DMS53 (cell line): ENCODE data around the gene C19orf44.

Experiments
- DNase-seq: peaks from one replicate; lab custom pipeline; 2025; lab: John Stamatoyannopoulos, UW

C19orf44 gene

GRCh38 chr19:16518061-16518460 lies 21.9 kb downstream of the C19orf44 start:
- no peak for DNase-seq

DNA sequence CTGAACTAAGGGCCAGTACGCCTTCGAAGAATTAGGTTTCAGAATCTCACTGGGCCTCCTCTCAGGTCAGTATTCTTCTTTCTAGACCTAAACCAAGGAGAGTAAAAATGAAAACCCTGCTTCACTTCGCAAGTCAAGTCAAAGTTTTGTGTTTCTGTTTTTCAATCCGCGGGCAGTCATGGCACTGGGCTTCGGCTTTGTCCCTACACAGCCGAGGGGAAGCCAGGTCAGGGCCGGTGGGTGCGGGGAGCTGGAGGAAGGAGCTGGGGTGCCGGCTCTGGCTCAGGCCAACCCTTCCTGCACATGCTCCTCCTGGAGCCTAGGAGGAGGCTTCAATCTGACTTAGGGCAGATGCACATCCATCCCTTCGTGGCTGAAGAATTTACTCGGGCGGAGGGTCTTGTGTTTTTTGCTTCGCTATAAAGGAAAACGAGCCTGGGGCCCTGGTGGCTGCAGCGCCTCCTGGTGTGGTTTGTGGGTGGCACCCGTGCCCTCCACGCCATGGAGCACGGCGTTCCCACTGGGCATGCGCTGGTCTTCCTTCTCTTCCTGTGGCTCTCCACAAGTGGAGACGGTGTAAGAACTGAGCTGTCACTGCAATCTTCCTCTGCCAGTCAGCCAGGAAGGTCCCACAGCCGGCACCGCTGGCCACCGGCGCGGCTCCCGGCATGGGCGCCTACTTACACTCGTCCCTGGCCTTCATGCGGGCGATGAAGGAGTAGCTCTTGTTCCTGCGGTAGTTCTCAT lies 22.5 kb downstream of the C19orf44 start:
- no peak for DNase-seq

GRCh38 chr19:16519230-16519687 lies 23.1 kb downstream of the C19orf44 start:
- no peak for DNase-seq

- no peak for DNase-seq
These were observed 24.1 kb downstream of the C19orf44 start for GRCh38 chr19:16520074-16520973.

DNA sequence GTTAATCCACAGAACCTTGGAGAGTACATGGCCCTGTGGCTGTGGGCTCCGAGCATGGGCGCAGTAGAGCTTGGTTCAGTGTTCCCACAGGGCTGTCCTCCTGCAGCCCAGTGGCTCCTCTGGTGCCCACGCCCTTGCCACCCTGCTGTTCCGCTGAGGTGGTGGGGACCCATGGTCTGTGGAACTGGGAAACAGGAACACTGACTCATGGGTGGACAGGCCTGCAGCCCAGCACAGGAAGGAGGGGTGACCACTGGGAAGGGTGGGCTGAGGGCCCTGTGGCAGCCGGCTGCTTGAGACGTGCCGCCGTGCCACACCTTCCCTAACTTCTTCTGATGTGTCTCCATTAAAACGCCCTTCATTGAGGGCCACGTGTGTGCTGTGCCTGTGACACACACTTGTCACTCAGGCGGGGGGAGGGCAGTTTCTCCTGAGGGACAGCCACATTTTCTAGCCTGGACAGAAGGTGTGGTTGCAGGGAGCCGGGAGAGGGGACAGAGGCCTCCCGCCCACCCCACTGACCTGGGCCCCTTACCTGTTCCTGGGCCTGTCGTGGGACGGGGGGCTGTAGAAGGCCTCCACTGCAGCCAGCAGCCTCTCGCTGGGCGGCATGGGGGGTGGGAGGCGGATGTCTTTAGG lies 24.9 kb downstream of the C19orf44 start:
- DNase-seq = no peak

GRCh38 chr19:16521715-16522289 lies 25.6 kb downstream of the C19orf44 start:
- DNase-seq = no peak

DNA sequence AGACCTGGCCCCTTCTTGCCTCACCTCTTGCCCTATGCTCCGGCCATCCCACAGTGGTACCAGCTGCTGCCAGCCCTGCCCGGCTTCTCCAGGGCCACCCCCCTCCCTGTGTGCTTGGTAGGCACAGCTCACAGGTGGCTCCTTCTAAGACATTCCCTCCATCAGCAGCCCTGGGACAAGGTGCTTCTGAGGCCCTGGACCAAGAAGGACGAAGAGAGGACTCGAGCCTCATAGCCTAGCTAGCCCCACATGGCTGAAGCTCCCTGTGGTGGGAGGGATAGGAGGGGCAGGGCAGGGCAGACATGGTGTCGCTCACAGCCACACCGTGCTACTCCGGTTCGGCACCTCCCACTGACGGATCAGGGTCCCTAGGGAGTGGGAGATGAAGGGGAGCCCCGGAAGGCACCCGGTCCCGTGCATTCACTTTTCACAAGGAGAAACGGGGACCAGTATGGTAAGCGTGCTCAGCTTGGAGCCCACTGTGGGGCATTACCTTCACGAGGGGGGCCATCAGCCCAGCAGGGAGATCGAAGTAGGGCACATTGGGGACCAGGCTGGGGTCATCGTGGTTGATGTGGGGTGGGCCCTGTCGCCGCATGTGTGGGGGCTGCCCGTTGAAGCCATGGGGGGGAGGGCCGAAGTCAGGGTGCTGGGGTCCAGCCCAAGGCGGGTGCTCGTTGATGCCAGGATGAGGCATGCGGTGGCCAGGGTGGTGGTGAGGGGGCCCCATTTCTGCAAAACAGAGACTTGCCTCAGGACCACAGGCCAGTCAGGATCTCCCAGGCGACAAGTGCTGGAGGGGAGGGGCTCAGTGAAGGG lies 26.6 kb downstream of the C19orf44 start:
- DNase-seq = no peak

DNA sequence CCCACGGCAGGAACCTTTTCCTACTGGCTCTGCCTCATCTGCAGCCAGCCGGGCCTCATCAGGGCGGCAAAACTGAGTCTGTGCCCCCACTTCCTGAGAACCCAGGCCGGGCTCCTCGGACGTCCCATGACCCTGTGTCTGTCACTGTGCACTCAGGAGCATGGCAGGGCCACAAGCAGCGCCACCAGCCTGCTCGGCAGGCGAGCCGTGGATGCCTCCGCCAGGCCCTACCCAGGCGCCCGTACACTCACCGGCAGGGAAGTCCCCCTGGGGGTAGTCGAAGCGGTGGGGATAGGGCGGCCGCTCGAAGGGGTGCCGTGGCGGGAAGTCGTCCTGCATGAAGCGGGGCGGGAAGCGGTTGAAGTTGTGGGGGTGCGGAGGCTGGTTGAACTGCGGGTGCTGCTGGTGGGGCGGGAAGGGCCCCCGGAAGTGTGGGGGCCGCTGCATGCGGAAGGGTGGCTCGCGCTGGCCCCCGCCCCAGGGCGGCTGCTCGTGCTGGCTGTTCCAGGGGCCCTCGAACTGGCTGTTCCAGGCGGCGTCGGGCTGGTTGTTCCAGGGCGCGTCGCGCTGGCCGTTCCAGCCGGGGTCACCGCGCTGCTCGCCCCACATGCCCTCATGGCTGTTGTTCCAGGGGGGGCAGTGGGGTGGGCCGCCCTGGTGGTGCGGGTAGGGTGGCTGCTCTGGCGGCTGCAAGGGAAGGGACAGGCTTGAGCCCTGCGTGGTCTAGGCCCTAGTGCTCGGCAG lies 29.0 kb downstream of the C19orf44 start:
- DNase-seq = no peak

DNA sequence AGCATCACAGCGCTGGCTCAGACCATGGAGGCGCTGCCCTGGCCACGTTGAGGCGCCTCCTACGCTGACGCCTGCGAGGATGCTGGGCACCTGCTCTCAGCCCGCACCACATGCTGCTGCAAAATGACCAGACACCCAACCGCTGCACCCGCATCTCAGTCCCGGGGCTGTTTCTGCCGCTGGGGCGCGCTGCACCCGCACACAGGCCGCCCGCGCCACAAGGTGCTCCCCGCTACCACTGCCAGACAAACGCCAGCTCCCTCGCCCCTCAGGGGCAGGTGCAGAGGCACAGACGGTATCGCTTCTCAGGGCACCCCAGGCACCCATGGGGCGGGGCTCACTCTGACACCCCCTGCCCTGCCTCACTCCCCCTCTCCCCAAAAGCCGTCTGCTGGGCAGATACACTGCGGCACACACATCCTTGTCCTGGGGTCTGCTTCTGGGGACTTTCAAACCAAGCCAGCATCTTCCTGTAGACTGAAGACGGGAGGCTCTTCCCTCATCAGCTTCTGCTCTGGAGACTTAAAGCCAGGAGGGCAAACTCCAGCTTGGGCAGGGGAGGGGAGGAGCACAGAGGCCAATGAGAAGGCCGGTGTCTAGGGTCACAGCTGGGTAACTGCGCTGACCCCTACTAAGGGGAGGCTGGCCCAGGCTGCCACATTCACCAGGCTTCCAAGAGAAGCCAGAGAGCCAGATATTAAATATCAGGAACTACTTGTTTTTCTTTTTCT lies 29.7 kb downstream of the C19orf44 start:
- DNase-seq = no peak

DNA sequence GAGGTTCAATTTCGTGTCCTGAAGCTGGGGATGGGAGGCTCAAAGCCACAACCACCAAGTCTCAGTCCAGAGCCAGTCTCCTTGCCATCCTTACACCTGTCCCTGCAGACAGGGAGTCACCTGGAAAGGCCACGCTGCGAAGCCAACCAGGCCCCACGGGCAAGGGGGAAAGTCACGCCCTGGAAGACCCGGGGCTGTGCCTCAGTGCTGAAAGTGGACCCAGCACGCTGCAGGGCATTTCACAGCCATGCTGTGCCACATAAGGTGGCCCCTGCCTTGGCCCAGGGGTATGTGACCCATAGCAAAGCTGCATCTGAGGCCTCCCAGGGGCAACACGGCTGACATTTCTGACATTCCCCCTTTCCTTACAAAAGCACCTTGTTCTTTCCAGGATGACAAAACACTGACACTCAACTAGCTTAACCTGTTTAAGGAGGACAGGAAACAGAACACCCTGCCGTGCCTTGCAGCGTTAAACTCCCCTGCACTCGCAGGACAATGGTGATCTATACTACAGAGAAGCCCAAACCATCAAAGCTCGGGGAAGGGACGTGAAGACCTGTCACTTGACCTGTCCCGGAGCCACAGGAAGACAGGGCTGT lies 31.2 kb downstream of the C19orf44 start:
- DNase-seq = no peak

DNA sequence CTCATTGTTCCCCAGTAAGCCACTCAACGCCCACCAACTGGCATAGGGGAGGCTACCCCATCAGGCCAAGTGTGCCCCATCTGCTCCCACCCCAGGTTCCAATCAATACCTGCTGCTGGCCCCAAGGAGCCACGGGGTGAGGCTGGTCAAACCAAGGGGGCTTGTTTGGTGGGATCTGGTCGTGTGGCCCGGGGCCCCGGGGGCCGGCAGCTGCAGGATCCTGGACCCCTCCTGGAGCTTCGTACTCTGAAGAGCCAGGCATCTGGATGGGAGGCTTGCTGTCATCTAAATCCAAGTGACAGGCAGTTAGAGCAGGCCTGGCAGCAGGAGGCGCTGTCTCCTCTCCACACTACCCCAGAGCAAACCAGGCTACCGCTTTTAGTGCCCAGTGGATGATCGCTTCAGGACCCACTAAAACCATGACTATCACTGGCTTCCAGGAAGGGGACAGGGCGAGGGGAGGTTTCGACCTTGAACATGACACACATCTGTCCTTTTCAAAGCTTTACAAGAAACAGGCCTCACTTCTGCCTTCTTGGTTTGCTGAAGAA lies 31.9 kb downstream of the C19orf44 start:
- peak; percentile 26 for DNase-seq

DNA sequence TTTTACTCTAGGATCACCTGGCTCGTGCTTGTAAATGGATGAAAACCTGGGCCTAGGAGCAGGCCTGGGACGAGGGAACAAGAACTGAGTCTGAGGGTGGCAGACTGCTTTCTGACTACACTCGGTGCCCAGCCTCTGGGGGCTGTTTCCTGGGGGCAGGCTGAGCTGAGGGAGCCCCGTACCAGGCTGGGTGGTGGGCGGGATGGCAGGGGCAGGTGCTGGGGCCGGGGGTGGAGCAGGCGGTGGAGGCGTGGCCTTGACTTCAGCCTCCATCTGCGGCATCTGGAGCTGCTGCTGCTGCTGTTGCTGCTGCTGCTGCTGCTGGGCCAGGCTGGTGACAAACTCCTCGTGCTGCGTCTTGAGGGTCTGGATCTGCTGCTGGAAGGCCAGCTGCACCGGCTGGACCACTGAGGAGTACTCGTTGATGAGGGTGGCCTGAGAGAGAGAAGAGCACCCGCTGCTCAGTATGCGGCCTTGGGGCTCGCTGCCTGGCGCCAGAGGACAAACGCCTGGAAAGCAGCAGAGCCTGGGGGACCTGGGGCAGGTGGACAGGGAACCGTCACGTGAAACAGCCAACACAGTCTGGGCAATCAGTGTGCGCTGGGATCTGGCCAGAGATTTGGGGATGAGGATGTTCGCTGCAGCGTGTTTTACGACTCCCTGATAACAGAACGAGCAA lies 33.4 kb downstream of the C19orf44 start:
- DNase-seq = no peak

DNA sequence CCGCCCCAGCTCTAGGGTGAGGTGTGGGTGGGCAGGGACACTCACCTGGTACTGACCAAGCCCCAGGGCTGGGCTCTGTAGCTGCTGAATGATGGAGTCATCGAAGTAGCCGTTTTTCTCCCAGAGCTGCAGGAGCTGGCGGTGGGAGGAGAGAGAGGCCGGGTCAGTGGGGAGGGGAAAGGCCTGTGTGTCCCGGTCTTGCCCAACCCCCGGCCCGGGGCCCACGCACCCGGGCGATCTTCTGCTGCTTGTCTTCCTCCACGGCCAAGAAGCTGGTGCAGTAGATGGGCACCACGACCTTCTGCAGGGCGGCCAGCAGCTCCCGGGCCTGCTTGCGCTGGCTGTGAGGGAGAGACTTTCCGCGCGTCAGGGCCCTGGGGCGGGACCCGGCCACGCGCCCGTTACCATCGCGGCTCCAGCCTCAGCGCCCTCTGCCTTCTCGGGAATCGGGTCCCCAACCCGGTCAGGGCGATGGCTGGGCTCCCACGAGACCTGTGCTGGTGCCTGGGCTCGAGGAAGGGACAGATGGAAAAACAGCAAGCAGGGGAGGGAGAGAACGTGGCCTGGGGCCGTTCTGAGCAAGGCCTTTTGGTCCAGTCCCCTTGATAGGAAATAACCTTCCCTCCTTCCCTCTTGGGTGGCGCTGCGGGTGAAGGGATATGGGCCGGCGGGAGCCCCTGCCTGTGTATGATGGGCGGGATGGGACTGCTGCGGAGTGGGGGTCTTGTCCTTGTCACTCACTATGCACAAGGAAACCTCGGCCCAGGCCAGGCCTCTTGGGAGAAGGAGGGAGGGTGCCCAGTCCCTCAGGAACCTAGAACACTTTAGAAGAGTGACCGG lies 34.6 kb downstream of the C19orf44 start:
- no peak for DNase-seq

DNA sequence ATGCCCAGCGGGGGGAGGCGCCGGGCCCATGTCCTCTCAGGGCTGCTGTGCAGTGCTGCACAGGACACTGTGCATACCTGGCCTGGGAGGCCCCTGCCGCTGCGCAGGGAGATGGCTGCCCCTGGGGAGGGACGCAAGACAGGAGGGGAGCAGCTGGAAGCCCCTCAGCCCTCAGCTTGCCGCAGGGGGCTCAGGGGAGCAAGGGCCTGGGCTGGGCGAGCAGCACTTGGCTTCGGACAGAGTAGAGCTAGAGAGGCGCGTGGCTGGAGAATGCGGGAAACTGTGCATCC lies 35.1 kb downstream of the C19orf44 start:
- DNase-seq = no peak

- DNase-seq = no peak
These were observed 36.4 kb downstream of the C19orf44 start for GRCh38 chr19:16532440-16533234.

- no peak for DNase-seq
These were observed 39.2 kb downstream of the C19orf44 start for GRCh38 chr19:16535381-16535780.

DNA sequence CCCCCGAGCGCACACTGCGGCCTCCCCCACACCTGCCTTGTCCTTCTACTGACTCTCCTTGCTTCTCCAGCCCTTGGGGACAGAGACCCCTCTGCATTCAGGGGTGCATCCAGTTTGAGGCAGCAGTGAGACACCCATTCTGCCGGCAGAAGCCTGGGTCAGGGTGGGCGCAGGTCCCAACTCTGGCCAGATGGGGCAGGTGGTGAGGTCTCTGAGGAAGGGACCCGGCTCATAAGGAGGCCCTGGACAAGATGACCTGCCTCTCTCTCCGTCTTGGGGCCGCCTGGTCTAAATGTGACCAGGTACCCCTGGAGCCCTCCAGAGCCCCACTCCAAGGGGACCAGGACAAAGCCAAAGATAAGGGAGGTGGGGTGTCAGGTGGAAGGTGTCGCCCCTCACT lies 39.9 kb downstream of the C19orf44 start:
- no peak for DNase-seq
